OCI-LY1 (cell line): ENCODE results near the gene PTPRD.

ENCODE experiments used
- CTCF ChIP-seq: fragments of 200-600 bp; sonication (generic), shearing (Covaris generic); IDR thresholded peaks from 2 replicates; pipeline ENCODE4 v1.5.1; 2017; ENCODE audit warnings: mild to moderate bottlenecking, antibody characterized with exemption, low read length, moderate library complexity, mixed read lengths
- EZH2 ChIP-seq: fragments of 200-600 bp; sonication (generic), shearing (Covaris generic); IDR thresholded peaks from 2 replicates; pipeline ENCODE4 v1.8.0; 2017; ENCODE audit warnings: borderline replicate concordance, mixed run types, mild to moderate bottlenecking, antibody characterized with exemption, low read length, moderate library complexity, mixed read lengths

GRCh38 chr9:10045598-10045997 is 567.2 kb downstream of the PTPRD start:
- TF ChIP-seq CTCF, result peak; percentile 29; the same call in 1 of the 2 replicates
- no peak for TF ChIP-seq EZH2
